HUES48 (cell line): Measurements from ENCODE around the gene IMP3.
A peak's percentile ranks its signal among the peaks of the same experiment; 100 is the strongest.

Experiments
- H3K27ac ChIP-seq: one replicate; pipeline ENCODE4 v1.7.0; 2013; ENCODE audit warnings: low read depth, low read length, inconsistent platforms
- H3K27me3 ChIP-seq: 2 replicates; pipeline ENCODE4 v1.6.1; 2013; ENCODE audit warnings: mild to moderate bottlenecking, low read length; ENCODE audit not compliant: control insufficient read depth, insufficient read depth
- H3K36me3 ChIP-seq: 2 replicates; pipeline ENCODE4 v1.6.1; 2013; ENCODE audit warnings: low read length; ENCODE audit not compliant: control insufficient read depth, insufficient read depth
- H3K4me1 ChIP-seq: 2 replicates; pipeline ENCODE4 v1.6.1; 2013; ENCODE audit warnings: mild to moderate bottlenecking, low read length; ENCODE audit not compliant: control insufficient read depth, insufficient read depth
- H3K4me3 ChIP-seq: 2 replicates; pipeline ENCODE4 v1.5.1; 2013; ENCODE audit warnings: mild to moderate bottlenecking, low read depth, low read length
- H3K9ac ChIP-seq: 2 replicates; pipeline ENCODE4 v1.6.1; 2013; ENCODE audit warnings: mild to moderate bottlenecking, low read depth, low read length, moderate library complexity
- H3K9me3 ChIP-seq: 2 replicates; pipeline ENCODE4 v1.6.1; 2013; ENCODE audit warnings: low read length; ENCODE audit not compliant: control insufficient read depth, insufficient read depth

IMP3 gene

GRCh38 chr15:75656331-75656730 lies 16.3 kb upstream of the IMP3 start:
- Histone ChIP-seq H3K4me1 (peaks cover 9% of the 10 kb centered on the region), H3K4me3 (no peak overlapping the region), H3K36me3 (peaks cover 13% of the 10 kb centered on the region), H3K27me3 (no peaks in the 10 kb centered on the region), H3K9ac (no peak overlapping the region), H3K9me3 (no peaks in the 10 kb centered on the region), H3K27ac (no peak overlapping the region)

GRCh38 chr15:75655931-75656330 lies 15.9 kb upstream of the IMP3 start:
- H3K4me1 ChIP-seq, result peaks cover 12% of the 10 kb centered on the region
- H3K27me3 ChIP-seq, result no peaks in the 10 kb centered on the region
- no peak overlapping the region for H3K27ac ChIP-seq
- no peak overlapping the region for H3K9ac ChIP-seq
- peaks cover 15% of the 10 kb centered on the region for H3K36me3 ChIP-seq
- no peaks in the 10 kb centered on the region for H3K9me3 ChIP-seq
- no peak overlapping the region for H3K4me3 ChIP-seq

- H3K4me1 ChIP-seq, result peaks cover 20% of the 10 kb centered on the region
- H3K9me3 ChIP-seq, result no peaks in the 10 kb centered on the region
- no peak overlapping the region for H3K4me3 ChIP-seq
- H3K27me3 ChIP-seq, result no peaks in the 10 kb centered on the region
- H3K9ac ChIP-seq, result no peak overlapping the region
- H3K27ac ChIP-seq, result no peak overlapping the region
- peaks cover 25% of the 10 kb centered on the region for H3K36me3 ChIP-seq
Observed at GRCh38 chr15:75654201-75654907, 14.3 kb upstream of the IMP3 start.

GRCh38 chr15:75653347-75653913 lies 13.4 kb upstream of the IMP3 start:
- Histone ChIP-seq H3K4me3 (no peak overlapping the region), H3K4me1 (peaks cover 28% of the 10 kb centered on the region), H3K9ac (no peak overlapping the region), H3K9me3 (no peaks in the 10 kb centered on the region), H3K27me3 (no peaks in the 10 kb centered on the region), H3K27ac (no peak overlapping the region), H3K36me3 (peaks cover 25% of the 10 kb centered on the region)

GRCh38 chr15:75651810-75652543 lies 12.0 kb upstream of the IMP3 start:
- Histone ChIP-seq H3K9ac (no peak overlapping the region), H3K9me3 (no peaks in the 10 kb centered on the region), H3K4me3 (no peak overlapping the region), H3K4me1 (peaks cover 28% of the 10 kb centered on the region), H3K27ac (no peak overlapping the region), H3K27me3 (peaks cover under 1% of the 10 kb centered on the region), H3K36me3 (peaks cover 18% of the 10 kb centered on the region)

GRCh38 chr15:75650908-75651809 lies 11.1 kb upstream of the IMP3 start:
- H3K9me3 ChIP-seq, result no peaks in the 10 kb centered on the region
- peaks cover 18% of the 10 kb centered on the region for H3K36me3 ChIP-seq
- no peak overlapping the region for H3K9ac ChIP-seq
- peaks cover 32% of the 10 kb centered on the region for H3K4me1 ChIP-seq
- peaks cover 9% of the 10 kb centered on the region for H3K27me3 ChIP-seq
- no peak overlapping the region for H3K27ac ChIP-seq
- no peak overlapping the region for H3K4me3 ChIP-seq

- Histone ChIP-seq H3K4me3 (no peak overlapping the region), H3K27me3 (peaks cover 13% of the 10 kb centered on the region), H3K36me3 (peaks cover 18% of the 10 kb centered on the region), H3K4me1 (peaks cover 32% of the 10 kb centered on the region), H3K27ac (no peak overlapping the region), H3K9me3 (no peaks in the 10 kb centered on the region), H3K9ac (no peak overlapping the region)
Observed at GRCh38 chr15:75649848-75650247, 9.8 kb upstream of the IMP3 start.

- peak overlapping the region; percentile 67 for H3K4me3 ChIP-seq
- H3K4me1 ChIP-seq, result peaks cover 32% of the 10 kb centered on the region
- no peak overlapping the region for H3K27ac ChIP-seq
- peaks cover 13% of the 10 kb centered on the region for H3K27me3 ChIP-seq
- peaks cover 18% of the 10 kb centered on the region for H3K36me3 ChIP-seq
- no peaks in the 10 kb centered on the region for H3K9me3 ChIP-seq
- H3K9ac ChIP-seq, result 0 out of 2 replicates have a peak overlapping the region, but pooled peaks have one; percentile 9
Observed at GRCh38 chr15:75649045-75649761, 9.2 kb upstream of the IMP3 start.

- Histone ChIP-seq H3K4me3 (peak overlapping the region; percentile 67), H3K4me1 (peaks cover 32% of the 10 kb centered on the region), H3K27me3 (peaks cover 13% of the 10 kb centered on the region), H3K27ac (peak overlapping the region; percentile 99), H3K36me3 (peaks cover 18% of the 10 kb centered on the region), H3K9me3 (no peaks in the 10 kb centered on the region), H3K9ac (peak overlapping the region; percentile 76)
Observed at GRCh38 chr15:75648156-75649000, 8.4 kb upstream of the IMP3 start.
